ENCODE measurements around the gene ANKRD17. TPM values are rescaled to one million over a fixed set of nuclear protein-coding genes. Genes with fewer than 3 reads are reported as not detected.

Gene ANKRD17
- total RNA-seq, 1 experiment from 2014 or later: 62.1 TPM

DNA sequence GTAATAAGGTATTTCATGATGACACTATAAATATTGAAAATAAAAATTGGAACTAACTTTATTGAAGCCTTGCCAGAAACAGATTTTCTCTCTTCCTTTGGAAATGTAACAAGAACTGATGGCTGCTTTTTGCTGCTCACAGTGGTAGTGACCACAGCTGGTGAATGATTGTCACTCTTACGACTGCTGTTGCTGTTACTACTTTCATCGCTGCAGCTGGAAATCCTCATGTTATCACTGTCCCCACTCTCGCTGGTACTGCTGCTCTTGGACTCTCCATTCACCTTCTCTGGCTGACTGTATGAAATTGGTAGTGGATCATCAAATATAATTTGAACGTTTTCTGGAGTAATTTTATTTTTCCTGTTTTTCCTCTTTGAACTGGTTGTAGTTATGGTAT lies 160.6 kb downstream of the ANKRD17 start:
- BruUV-seq (replicated peaks): no TSS peak

More for the DNA sequence above, 160.6 kb downstream of the ANKRD17 start:
- RAD21 ChIA-PET (ENCODE audit: low non-redundant PET in 1 of 2, low total read pairs in 2 of 2, uncharacterized antibody in 2 of 2, unreplicated experiment in 2 of 2): no interaction called here
- Histone ChIP-seq H3K4me2 (ENCODE audit: low read length) (no peak overlapping the region), H3K27me3 (ENCODE audit: insufficient read depth, low read length) (no peaks in the 10 kb centered on the region), H3K9me2 (ENCODE audit: insufficient read depth) (no peaks in the 10 kb centered on the region), H3K4me1 (ENCODE audit: control insufficient read depth in 1 of 2, insufficient read depth in 2 of 2, low read length in 2 of 2) (no peaks in the 10 kb centered on the region), H3K79me2 (ENCODE audit: insufficient read depth, low read length) (no peaks in the 10 kb centered on the region), H2AFZ (ENCODE audit: low read depth, low read length, poor library complexity, severe bottlenecking) (no peak overlapping the region), H3K27ac (ENCODE audit: low read depth, low read length) (no peak overlapping the region), H3K4me3 (replicated peaks in 1 of 2; ENCODE audit: low read depth in 1 of 2, low read length in 2 of 2) (no peak overlapping the region), H3K36me3 (ENCODE audit: control insufficient read depth in 1 of 2, insufficient read depth in 2 of 2, low read length in 2 of 2) (peaks cover 33 to 47% of the 10 kb centered on the region in 2 experiments; a peak in 3 of 4 replicates), H4K20me1 (ENCODE audit: insufficient read depth) (no peaks in the 10 kb centered on the region), H3K9me3 (ENCODE audit: control insufficient read depth in 1 of 2, insufficient read depth in 1 of 2, low read depth in 1 of 2, low read length in 2 of 2) (no peaks in the 10 kb centered on the region), H3K9ac (ENCODE audit: low read length) (no peak overlapping the region)
- CTCF ChIA-PET: no interaction called here
- POLR2A ChIA-PET: no interaction called here
- DNase-seq (ENCODE audit: low read depth, low spot score) (no peak), ATAC-seq (no peak)
- TF ChIP-seq, protein P1, sequence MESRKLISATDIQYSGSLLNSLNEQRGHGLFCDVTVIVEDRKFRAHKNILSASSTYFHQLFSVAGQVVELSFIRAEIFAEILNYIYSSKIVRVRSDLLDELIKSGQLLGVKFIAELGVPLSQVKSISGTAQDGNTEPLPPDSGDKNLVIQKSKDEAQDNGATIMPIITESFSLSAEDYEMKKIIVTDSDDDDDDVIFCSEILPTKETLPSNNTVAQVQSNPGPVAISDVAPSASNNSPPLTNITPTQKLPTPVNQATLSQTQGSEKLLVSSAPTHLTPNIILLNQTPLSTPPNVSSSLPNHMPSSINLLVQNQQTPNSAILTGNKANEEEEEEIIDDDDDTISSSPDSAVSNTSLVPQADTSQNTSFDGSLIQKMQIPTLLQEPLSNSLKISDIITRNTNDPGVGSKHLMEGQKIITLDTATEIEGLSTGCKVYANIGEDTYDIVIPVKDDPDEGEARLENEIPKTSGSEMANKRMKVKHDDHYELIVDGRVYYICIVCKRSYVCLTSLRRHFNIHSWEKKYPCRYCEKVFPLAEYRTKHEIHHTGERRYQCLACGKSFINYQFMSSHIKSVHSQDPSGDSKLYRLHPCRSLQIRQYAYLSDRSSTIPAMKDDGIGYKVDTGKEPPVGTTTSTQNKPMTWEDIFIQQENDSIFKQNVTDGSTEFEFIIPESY (IDR thresholded peaks at IDR 0.05; ENCODE audit: extremely low read depth, insufficient replicate concordance, low read length): no peak
- TF ChIP-seq CEBPB (IDR thresholded peaks at IDR 0.05; ENCODE audit: low read depth): no peak
- no peak for TF ChIP-seq EZH2phosphoT487 (IDR thresholded peaks at IDR 0.05; ENCODE audit: borderline replicate concordance)
- no peak for TF ChIP-seq ZFX (IDR thresholded peaks at IDR 0.05)
- TF ChIP-seq, protein P2, sequence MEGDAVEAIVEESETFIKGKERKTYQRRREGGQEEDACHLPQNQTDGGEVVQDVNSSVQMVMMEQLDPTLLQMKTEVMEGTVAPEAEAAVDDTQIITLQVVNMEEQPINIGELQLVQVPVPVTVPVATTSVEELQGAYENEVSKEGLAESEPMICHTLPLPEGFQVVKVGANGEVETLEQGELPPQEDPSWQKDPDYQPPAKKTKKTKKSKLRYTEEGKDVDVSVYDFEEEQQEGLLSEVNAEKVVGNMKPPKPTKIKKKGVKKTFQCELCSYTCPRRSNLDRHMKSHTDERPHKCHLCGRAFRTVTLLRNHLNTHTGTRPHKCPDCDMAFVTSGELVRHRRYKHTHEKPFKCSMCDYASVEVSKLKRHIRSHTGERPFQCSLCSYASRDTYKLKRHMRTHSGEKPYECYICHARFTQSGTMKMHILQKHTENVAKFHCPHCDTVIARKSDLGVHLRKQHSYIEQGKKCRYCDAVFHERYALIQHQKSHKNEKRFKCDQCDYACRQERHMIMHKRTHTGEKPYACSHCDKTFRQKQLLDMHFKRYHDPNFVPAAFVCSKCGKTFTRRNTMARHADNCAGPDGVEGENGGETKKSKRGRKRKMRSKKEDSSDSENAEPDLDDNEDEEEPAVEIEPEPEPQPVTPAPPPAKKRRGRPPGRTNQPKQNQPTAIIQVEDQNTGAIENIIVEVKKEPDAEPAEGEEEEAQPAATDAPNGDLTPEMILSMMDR (IDR thresholded peaks at IDR 0.05 in 2 of 3, conservative IDR thresholded peaks at IDR 0.05 in 1 of 3; ENCODE audit: borderline replicate concordance in 1 of 3, insufficient read depth in 1 of 3, low read depth in 2 of 3, low read length in 2 of 3): no peak
- intact Hi-C loops (cut with micrococcal nuclease): no loop called here
